SKM-1 treated with dmso at 0.1 percent for 144 hours (cell line): ENCODE measurements around the gene PLEKHF1.

Experiments
- DNase-seq: peaks from one replicate; lab custom pipeline; 2025; ENCODE audit not compliant: unreplicated experiment; lab: John Stamatoyannopoulos, UW

Gene PLEKHF1

GRCh38 chr19:29724746-29725145 is 59.5 kb downstream of the PLEKHF1 start:
- DNase-seq: no peak
